Measurements from ENCODE around the gene GAP43. TPM values are rescaled to one million over a fixed set of nuclear protein-coding genes. Genes with fewer than 3 reads are reported as not detected.

Gene GAP43
- total and polyA plus RNA-seq, 2 donors: 0.42 to 0.68 TPM

DNA sequence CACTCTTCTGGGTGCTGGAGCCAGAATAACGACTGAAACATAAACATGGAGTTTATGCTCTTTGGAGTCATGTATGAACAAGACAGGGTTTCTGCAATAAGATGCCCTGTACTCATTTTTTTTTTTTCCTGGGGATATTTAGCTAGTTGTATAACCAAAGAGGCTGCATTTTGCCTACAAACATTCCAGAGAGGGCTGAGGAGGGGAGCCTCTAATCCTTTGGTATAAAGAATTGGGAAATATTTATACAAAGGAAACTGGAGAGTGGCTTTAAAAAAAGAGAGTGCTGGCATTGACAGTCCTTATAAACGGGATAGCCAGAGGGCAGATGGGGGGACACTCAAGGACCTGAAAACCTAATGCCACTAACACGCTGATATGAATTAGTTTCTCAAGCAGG, 32.4 kb upstream of the GAP43 start:
- Histone ChIP-seq H3K4me3 (ENCODE audit: low read length in 2 of 2) (no peak overlapping the region), H3K9me3 (ENCODE audit: control insufficient read depth in 2 of 2, insufficient read depth in 1 of 2, low read length in 1 of 2) (no peaks in the 10 kb centered on the region), H3K27me3 (ENCODE audit: control insufficient read depth in 2 of 2, insufficient read depth in 1 of 2, low read length in 1 of 2) (no peaks in the 10 kb centered on the region), H3K36me3 (ENCODE audit: control insufficient read depth in 2 of 2, insufficient read depth in 2 of 2, low read length in 1 of 2) (no peaks in the 10 kb centered on the region), H3K4me1 (ENCODE audit: control insufficient read depth in 2 of 2, insufficient read depth in 2 of 2, low read length in 2 of 2) (no peaks in the 10 kb centered on the region), H3K27ac (ENCODE audit: low read depth in 1 of 2, low read length in 1 of 2) (no peak overlapping the region)
- no peak for DNase-seq (ENCODE audit: low read depth in 6 of 9, low spot score in 9 of 9)
- WGBS: 94% methylated on average over 3 of the region's 3 CpGs

DNA sequence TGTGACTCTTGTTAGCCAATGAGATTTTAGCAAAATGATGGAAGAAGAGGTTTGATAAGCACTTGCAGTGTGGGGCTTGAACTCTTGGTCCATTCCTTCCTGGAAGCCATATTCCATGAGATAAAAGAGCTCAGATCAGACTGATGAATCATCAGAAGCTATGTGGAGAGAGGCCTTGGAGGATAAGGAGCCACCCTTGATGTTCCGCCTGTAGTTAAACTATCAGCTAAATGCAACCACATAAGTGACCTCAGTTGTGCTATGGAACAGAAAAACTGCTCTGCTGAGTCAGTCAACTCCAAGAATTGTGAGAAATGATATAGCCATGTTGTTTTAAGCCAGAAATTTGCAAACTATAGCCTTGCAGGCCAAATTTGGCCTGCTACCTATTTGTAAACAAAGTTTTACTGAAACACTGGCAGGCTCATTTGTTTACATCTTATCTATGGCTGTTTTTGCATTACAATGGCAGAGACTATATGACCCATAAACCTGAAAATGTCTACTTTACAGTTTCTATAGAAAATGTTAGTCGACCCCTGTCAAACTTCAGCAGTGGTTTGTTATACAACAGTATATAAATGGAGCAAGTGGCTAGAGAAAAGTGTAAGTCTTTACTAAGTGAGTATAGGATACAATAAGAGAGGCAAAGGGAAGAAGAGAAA, 27.6 kb upstream of the GAP43 start:
- Histone ChIP-seq H3K4me1 (ENCODE audit: control insufficient read depth in 2 of 2, insufficient read depth in 2 of 2, low read length in 2 of 2) (no peaks in the 10 kb centered on the region), H3K4me3 (ENCODE audit: low read length in 2 of 2) (no peak overlapping the region), H3K27me3 (ENCODE audit: control insufficient read depth in 2 of 2, insufficient read depth in 1 of 2, low read length in 1 of 2) (no peaks in the 10 kb centered on the region), H3K9me3 (ENCODE audit: control insufficient read depth in 2 of 2, insufficient read depth in 1 of 2, low read length in 1 of 2) (no peaks in the 10 kb centered on the region), H3K36me3 (ENCODE audit: control insufficient read depth in 2 of 2, insufficient read depth in 2 of 2, low read length in 1 of 2) (no peaks in the 10 kb centered on the region), H3K27ac (ENCODE audit: low read depth in 1 of 2, low read length in 1 of 2) (no peak overlapping the region)
- no peak for DNase-seq (ENCODE audit: low read depth in 6 of 9, low spot score in 9 of 9)
- WGBS: 96% methylated on average over 2 of the region's 2 CpGs

- no peaks in the 10 kb centered on the region for H3K4me1 ChIP-seq (ENCODE audit: control insufficient read depth in 2 of 2, insufficient read depth in 2 of 2, low read length in 2 of 2)
- H3K27me3 ChIP-seq (ENCODE audit: control insufficient read depth in 2 of 2, insufficient read depth in 1 of 2, low read length in 1 of 2): no peaks in the 10 kb centered on the region
- H3K27ac ChIP-seq (ENCODE audit: low read depth in 1 of 2, low read length in 1 of 2): no peak overlapping the region
- H3K9me3 ChIP-seq (ENCODE audit: control insufficient read depth in 2 of 2, insufficient read depth in 1 of 2, low read length in 1 of 2): no peaks in the 10 kb centered on the region
- H3K36me3 ChIP-seq (ENCODE audit: control insufficient read depth in 2 of 2, insufficient read depth in 2 of 2, low read length in 1 of 2): no peaks in the 10 kb centered on the region
- no peak overlapping the region for H3K4me3 ChIP-seq (ENCODE audit: low read length in 2 of 2)
- DNase-seq (ENCODE audit: low read depth in 6 of 9, low spot score in 9 of 9): no peak
Observed at GRCh38 chr3:115598216-115598615, 25.1 kb upstream of the GAP43 start.

- 96% methylated on average over 2 of the region's 2 CpGs for WGBS
- Histone ChIP-seq H3K27ac (ENCODE audit: low read depth in 1 of 2, low read length in 1 of 2) (no peak overlapping the region), H3K4me1 (ENCODE audit: control insufficient read depth in 2 of 2, insufficient read depth in 2 of 2, low read length in 2 of 2) (no peaks in the 10 kb centered on the region)
Observed at GRCh38 chr3:115602194-115602593, 21.1 kb upstream of the GAP43 start.

GRCh38 chr3:115611630-115612029, 11.7 kb upstream of the GAP43 start:
- Histone ChIP-seq H3K36me3 (ENCODE audit: control insufficient read depth in 2 of 2, insufficient read depth in 2 of 2, low read length in 1 of 2) (no peaks in the 10 kb centered on the region), H3K4me3 (ENCODE audit: low read length in 2 of 2) (no peak overlapping the region), H3K4me1 (ENCODE audit: control insufficient read depth in 2 of 2, insufficient read depth in 2 of 2, low read length in 2 of 2) (no peaks in the 10 kb centered on the region), H3K27ac (ENCODE audit: low read depth in 1 of 2, low read length in 1 of 2) (no peak overlapping the region), H3K9me3 (ENCODE audit: control insufficient read depth in 2 of 2, insufficient read depth in 1 of 2, low read length in 1 of 2) (no peaks in the 10 kb centered on the region), H3K27me3 (ENCODE audit: control insufficient read depth in 2 of 2, insufficient read depth in 1 of 2, low read length in 1 of 2) (no peaks in the 10 kb centered on the region)
- no peak for DNase-seq (ENCODE audit: low read depth in 6 of 9, low spot score in 9 of 9)
- WGBS: 96% methylated on average over 3 of the region's 3 CpGs

More at GRCh38 chr3:115602194-115602593, 21.1 kb upstream of the GAP43 start:
- no peaks in the 10 kb centered on the region for H3K9me3 ChIP-seq (ENCODE audit: control insufficient read depth in 2 of 2, insufficient read depth in 1 of 2, low read length in 1 of 2)
- H3K4me3 ChIP-seq (ENCODE audit: low read length in 2 of 2): no peak overlapping the region
- no peaks in the 10 kb centered on the region for H3K27me3 ChIP-seq (ENCODE audit: control insufficient read depth in 2 of 2, insufficient read depth in 1 of 2, low read length in 1 of 2)
- DNase-seq (ENCODE audit: low read depth in 6 of 9, low spot score in 9 of 9): no peak
- no peaks in the 10 kb centered on the region for H3K36me3 ChIP-seq (ENCODE audit: control insufficient read depth in 2 of 2, insufficient read depth in 2 of 2, low read length in 1 of 2)

- no peak overlapping the region for H3K27ac ChIP-seq (ENCODE audit: low read depth in 1 of 2, low read length in 1 of 2)
- no peak for DNase-seq (ENCODE audit: low read depth in 6 of 9, low spot score in 9 of 9)
- no peaks in the 10 kb centered on the region for H3K4me1 ChIP-seq (ENCODE audit: control insufficient read depth in 2 of 2, insufficient read depth in 2 of 2, low read length in 2 of 2)
- H3K36me3 ChIP-seq (ENCODE audit: control insufficient read depth in 2 of 2, insufficient read depth in 2 of 2, low read length in 1 of 2): no peaks in the 10 kb centered on the region
- H3K9me3 ChIP-seq (ENCODE audit: control insufficient read depth in 2 of 2, insufficient read depth in 1 of 2, low read length in 1 of 2): no peaks in the 10 kb centered on the region
- H3K27me3 ChIP-seq (ENCODE audit: control insufficient read depth in 2 of 2, insufficient read depth in 1 of 2, low read length in 1 of 2): no peaks in the 10 kb centered on the region
- no peak overlapping the region for H3K4me3 ChIP-seq (ENCODE audit: low read length in 2 of 2)
- 93% methylated on average over 2 of the region's 2 CpGs for WGBS
Observed at GRCh38 chr3:115615001-115615814, 8.1 kb upstream of the GAP43 start.

DNA sequence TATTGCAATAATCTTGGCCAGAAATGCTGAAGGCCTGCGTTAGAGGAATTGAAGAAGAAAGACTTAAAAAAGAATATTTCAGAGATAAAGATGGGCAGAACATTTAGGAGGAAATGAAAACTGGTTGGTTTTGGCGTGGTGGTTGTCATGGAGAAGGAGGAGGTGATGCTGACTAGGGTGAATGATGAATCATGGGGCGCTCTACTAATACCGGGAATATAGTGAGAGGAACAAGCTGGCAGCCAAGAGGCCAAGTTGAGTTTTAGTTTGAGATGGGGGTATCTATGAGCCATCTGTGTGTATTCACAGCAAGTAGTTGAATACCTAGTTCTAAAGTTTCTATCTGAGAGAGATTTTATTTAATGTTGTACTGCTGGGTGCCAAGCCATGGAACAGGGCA, 6.8 kb upstream of the GAP43 start:
- Histone ChIP-seq H3K27me3 (ENCODE audit: control insufficient read depth in 2 of 2, insufficient read depth in 1 of 2, low read length in 1 of 2) (no peaks in the 10 kb centered on the region), H3K4me1 (ENCODE audit: control insufficient read depth in 2 of 2, insufficient read depth in 2 of 2, low read length in 2 of 2) (no peaks in the 10 kb centered on the region), H3K27ac (ENCODE audit: low read depth in 1 of 2, low read length in 1 of 2) (no peak overlapping the region), H3K36me3 (ENCODE audit: control insufficient read depth in 2 of 2, insufficient read depth in 2 of 2, low read length in 1 of 2) (no peaks in the 10 kb centered on the region), H3K4me3 (ENCODE audit: low read length in 2 of 2) (no peak overlapping the region), H3K9me3 (ENCODE audit: control insufficient read depth in 2 of 2, insufficient read depth in 1 of 2, low read length in 1 of 2) (no peaks in the 10 kb centered on the region)
- WGBS: 90% methylated on average over 4 of the region's 4 CpGs
- no peak for DNase-seq (ENCODE audit: low read depth in 6 of 9, low spot score in 9 of 9)

DNA sequence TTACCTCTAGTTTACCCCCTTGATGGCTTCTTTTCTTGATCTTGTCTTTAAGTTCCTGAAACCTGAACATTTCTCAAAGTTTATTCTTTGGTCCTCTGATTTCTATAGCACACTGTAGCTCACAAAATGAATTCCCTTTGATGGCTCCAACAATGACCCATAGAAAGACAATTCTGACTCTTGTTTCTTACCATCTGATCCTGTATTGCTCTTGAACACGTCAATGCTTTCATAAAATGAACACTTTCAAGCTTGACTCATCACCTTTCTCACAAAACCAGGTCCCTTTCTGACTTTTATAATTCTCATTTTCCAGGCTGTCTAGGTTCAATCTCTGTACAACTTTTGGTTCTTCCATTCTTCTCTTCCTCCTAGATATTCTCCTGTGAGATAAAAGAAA, 5.7 kb upstream of the GAP43 start:
- Histone ChIP-seq H3K27ac (ENCODE audit: low read depth in 1 of 2, low read length in 1 of 2) (no peak overlapping the region), H3K9me3 (ENCODE audit: control insufficient read depth in 2 of 2, insufficient read depth in 1 of 2, low read length in 1 of 2) (no peaks in the 10 kb centered on the region), H3K4me3 (ENCODE audit: low read length in 2 of 2) (no peak overlapping the region), H3K27me3 (ENCODE audit: control insufficient read depth in 2 of 2, insufficient read depth in 1 of 2, low read length in 1 of 2) (no peaks in the 10 kb centered on the region), H3K36me3 (ENCODE audit: control insufficient read depth in 2 of 2, insufficient read depth in 2 of 2, low read length in 1 of 2) (no peaks in the 10 kb centered on the region), H3K4me1 (ENCODE audit: control insufficient read depth in 2 of 2, insufficient read depth in 2 of 2, low read length in 2 of 2) (no peaks in the 10 kb centered on the region)
- no peak for DNase-seq (ENCODE audit: low read depth in 6 of 9, low spot score in 9 of 9)
- 81% methylated on average over 1 of the region's 1 CpG for WGBS

DNA sequence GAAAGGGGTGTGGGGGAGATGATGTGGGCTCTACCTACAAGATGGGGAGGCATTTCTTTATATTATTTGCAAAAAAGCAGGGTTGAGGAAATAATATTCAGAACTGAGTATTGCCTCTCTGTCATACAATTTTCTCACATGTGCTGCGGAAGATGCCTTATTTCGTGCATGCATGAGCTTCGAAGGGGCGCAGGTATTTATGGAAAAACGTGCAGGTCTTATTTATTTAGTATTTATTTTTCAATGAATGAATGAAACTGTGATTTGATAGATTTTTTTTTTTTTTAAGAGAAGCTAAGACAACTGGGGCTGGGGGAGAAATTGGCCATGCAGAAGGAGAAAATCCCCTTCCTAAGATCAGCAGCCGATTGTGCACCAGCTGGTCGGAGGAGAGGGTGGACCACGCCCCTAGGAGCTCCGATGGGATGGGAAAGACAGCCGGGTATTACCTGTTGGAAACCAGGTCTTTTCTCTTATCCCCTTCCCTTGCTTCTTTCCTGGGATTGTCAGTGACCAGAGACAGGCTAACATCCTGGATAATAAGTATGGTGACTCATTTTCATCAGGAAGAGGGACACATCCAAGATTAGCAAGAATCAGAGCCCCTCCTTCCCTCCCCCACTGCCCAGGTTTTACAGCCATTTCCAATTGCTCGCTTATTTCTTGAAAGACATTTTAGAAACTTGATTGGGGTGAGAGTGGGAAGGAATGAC, 875 bp downstream of the GAP43 start:
- 8% methylated on average over 11 of the region's 11 CpGs for WGBS

More for the DNA sequence above, 875 bp downstream of the GAP43 start:
- no peaks in the 10 kb centered on the region for H3K4me1 ChIP-seq (ENCODE audit: control insufficient read depth in 2 of 2, insufficient read depth in 2 of 2, low read length in 2 of 2)
- H3K27me3 ChIP-seq (ENCODE audit: control insufficient read depth in 2 of 2, insufficient read depth in 1 of 2, low read length in 1 of 2): peaks cover 7 to 32% of the 10 kb centered on the region in 2 donors
- H3K36me3 ChIP-seq (ENCODE audit: control insufficient read depth in 2 of 2, insufficient read depth in 2 of 2, low read length in 1 of 2): no peaks in the 10 kb centered on the region
- no peak for DNase-seq (ENCODE audit: low read depth in 6 of 9, low spot score in 9 of 9)
- H3K9me3 ChIP-seq (ENCODE audit: control insufficient read depth in 2 of 2, insufficient read depth in 1 of 2, low read length in 1 of 2): no peaks in the 10 kb centered on the region
- no peak overlapping the region for H3K4me3 ChIP-seq (ENCODE audit: low read length in 2 of 2)
- H3K27ac ChIP-seq (ENCODE audit: low read depth in 1 of 2, low read length in 1 of 2): no peak overlapping the region
